HG03045 (cell line): ENCODE results near the gene LHFPL2.

Source experiments
- ATAC-seq: cut with Tn5 transposase; IDR thresholded peaks from one replicate; pipeline ENCODE4 v1.9.1; 2021; ENCODE audit warnings: mild to moderate bottlenecking, moderate library complexity; ENCODE audit not compliant: unreplicated experiment

The LHFPL2 gene

GRCh38 chr5:78527054-78527859 is 121.3 kb downstream of the LHFPL2 start:
- ATAC-seq = no peak

- ATAC-seq = no peak
Observed at GRCh38 chr5:78526049-78526525, 122.5 kb downstream of the LHFPL2 start.

GRCh38 chr5:78523314-78524193 is 125.0 kb downstream of the LHFPL2 start:
- ATAC-seq = no peak

- no peak for ATAC-seq
Observed at GRCh38 chr5:78522476-78523260, 125.9 kb downstream of the LHFPL2 start.

GRCh38 chr5:78521455-78521854 is 127.1 kb downstream of the LHFPL2 start:
- ATAC-seq = no peak

GRCh38 chr5:78519198-78519941 is 129.2 kb downstream of the LHFPL2 start:
- no peak for ATAC-seq

- ATAC-seq = no peak
Observed at GRCh38 chr5:78518365-78519197, 130.0 kb downstream of the LHFPL2 start.

GRCh38 chr5:78515670-78516069 is 132.9 kb downstream of the LHFPL2 start:
- ATAC-seq = no peak

- ATAC-seq = no peak
Observed at GRCh38 chr5:78514427-78515330, 133.9 kb downstream of the LHFPL2 start.

GRCh38 chr5:78513441-78513840 is 135.1 kb downstream of the LHFPL2 start:
- no peak for ATAC-seq

- no peak for ATAC-seq
Observed at GRCh38 chr5:78512435-78512834, 136.1 kb downstream of the LHFPL2 start.

GRCh38 chr5:78511121-78511906 is 137.3 kb downstream of the LHFPL2 start:
- no peak for ATAC-seq

- peak; percentile 89 for ATAC-seq
Observed at GRCh38 chr5:78509884-78510769, 138.4 kb downstream of the LHFPL2 start.

GRCh38 chr5:78509145-78509865 is 139.3 kb downstream of the LHFPL2 start:
- ATAC-seq = no peak

- ATAC-seq = no peak
Observed at GRCh38 chr5:78508186-78508765, 140.3 kb downstream of the LHFPL2 start.

- no peak for ATAC-seq
Observed at GRCh38 chr5:78507531-78507930, 141.0 kb downstream of the LHFPL2 start.
